NCI-H146 (cell line): ENCODE results near the gene TMX4.
"Not testable (repeated sequence)": the region's sequence is repeated elsewhere in the genome, so short reads cannot be mapped to it uniquely, and the experiment has no call there.

ENCODE experiments used
- DNase-seq: peaks from one replicate; lab custom pipeline; 2025; lab: John Stamatoyannopoulos, UW

The TMX4 gene

DNA sequence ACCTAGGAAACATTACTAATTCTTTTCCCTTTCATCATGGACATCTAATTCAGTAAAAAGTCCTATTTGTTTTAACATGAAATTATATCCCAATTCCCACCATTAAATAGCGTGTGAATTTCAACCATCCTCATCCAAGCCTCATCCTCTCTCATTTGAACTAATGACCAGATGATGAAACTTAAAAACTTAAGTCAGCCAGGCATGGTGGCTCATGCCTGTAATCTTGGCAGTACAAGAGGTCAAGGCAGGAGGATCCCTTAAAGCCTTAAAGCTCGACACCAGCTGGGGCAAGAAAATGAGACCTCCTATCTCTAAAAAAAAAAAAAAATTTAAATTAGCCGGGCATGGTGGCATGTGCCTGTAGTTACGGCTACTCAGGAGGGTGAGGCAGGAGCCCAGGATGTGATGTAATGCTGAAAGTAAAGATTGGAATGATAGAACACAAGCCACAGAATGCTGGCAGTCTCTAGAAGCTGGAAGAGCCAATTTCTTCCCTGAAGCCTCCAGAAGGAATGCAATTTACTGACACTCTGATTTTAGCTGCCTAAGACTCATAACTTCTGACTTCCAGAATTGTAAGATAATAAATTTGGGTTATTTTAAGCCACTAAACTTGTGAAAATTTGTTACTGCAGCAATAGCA is 52.2 kb downstream of the TMX4 start:
- no peak for DNase-seq

GRCh38 chr20:7966176-7966575 is 53.4 kb downstream of the TMX4 start:
- no peak for DNase-seq

DNA sequence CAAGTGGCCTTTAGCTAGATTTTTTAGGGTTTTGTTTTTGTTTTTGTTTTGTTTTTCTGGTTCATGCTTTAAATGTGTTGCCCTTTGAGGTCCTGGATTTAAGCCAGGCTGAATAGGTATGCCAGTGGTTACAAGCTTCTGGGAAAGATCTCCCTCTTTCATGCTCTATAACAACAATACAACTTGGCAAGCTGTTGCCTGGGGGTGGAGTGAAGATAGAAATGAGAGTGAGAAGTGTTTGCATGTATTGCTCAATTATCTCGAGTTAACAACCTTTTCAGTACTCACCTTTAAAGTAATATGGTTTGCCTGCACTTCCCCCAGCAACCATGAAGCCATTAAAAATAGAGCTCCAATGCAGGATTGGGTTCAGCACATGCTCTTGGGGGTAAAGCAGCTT is 60.1 kb downstream of the TMX4 start:
- DNase-seq: no peak

GRCh38 chr20:7956561-7956960 is 63.0 kb downstream of the TMX4 start:
- DNase-seq: not testable (repeated sequence)

GRCh38 chr20:7950387-7950786 is 69.2 kb downstream of the TMX4 start:
- DNase-seq: no peak

- DNase-seq: no peak
These were observed 75.7 kb downstream of the TMX4 start for GRCh38 chr20:7943891-7944290.

DNA sequence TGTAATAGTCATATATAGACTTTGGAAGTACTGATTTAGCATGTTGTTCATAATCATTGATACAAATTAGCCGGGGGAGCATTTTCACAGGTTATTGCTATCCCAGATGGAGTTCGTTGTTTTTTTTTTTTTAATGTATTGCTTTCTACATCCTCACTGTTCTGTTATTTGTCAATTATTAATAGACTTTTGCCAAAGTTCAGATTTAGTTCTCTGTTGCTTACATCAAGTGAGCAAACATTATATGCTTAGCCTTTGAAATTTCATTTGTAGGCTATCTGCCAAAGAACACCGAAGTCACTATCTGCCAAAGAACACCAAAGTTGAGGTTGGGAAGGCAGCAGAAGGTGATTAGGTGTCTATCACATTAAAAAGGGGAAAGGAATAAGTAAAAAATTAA is 79.2 kb downstream of the TMX4 start, which contains the start of gene HAO1:
HAO1 (minus strand) TSS at position 118 of the 400 bp plus-strand sequence; CDS start at position 82, 36 bp downstream.
- no peak for DNase-seq

DNA sequence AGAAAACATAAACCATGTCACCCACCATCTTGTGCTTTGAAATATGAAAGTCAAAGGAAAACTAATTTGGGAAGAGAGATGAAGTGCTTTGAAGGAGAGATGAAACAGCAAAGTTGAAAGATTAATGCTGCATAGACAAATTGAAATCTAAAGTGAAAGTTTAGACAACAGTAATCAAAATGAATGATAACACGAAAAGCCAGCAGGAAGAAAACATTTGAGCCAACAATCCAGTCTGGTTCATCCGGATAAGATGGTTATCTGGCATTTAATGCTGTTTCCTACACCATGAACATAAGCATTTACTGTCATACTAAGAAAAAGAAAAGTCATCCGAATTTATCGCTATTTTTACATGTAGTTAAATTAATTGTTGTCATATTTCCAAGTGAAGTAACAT is 79.9 kb downstream of the TMX4 start:
- DNase-seq: no peak

- DNase-seq: no peak
These were observed 81.5 kb downstream of the TMX4 start for GRCh38 chr20:7938058-7938457.

GRCh38 chr20:7937328-7937727 is 82.2 kb downstream of the TMX4 start:
- no peak for DNase-seq

DNA sequence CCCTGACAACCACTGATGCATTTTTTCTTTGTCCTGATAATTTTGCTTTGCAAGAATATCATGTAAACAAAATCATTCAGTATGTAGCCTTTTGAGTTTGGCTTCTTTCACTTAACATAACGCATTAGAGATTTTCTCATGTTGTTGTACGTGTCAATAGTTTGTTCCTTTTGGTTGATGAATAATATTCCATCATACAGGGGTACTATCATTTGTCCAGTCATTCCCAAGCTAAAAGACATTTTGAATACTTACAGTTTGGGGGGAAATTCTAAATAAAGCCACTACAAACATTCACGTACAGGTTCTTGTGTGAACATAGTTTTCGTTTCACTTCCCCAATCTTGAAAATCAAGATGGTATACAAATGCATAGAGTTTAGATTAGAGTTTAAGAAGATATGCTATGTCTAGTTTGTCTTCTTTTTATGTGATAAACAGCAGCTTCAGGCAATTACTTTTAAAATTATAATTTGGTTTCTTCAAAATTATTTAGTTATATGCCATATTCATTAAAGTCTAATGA is 84.5 kb downstream of the TMX4 start:
- no peak for DNase-seq

DNA sequence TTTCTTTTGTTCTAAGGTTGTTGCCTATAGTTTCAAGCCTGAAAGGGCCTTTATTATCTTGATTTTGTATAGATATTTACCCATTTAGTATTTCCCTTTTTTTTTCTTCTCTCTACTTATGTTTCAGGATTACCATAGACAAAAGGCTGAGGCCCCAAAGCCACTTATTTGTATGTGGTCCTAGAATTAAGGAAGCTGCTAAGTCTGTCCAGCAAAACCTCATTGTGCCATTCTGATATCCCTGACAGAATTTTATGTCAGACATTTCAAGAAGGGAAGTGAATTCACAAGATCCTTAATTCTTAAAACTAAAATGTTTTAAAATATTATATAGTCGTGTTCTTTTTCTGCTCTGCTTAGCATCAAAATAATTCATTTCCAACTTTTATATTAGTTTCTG is 86.2 kb downstream of the TMX4 start:
- no peak for DNase-seq

DNA sequence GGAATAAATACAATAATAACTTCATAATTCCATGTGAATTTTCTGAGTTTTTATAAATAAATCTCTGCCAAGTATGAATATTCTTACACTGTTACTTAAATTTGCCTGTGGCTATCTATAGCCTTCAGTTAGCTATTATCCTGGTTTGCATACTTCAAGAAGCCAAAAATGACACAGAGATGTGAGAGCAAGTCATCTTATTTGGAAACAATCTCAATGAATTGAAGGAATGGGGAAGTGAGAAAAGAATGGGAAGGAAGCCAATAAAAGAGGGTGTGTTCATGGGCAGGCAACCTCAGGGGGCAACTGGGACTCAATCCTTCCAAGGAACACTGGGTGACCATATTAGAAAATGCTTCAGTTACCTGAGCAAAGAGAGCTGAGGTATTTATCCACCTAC is 89.2 kb downstream of the TMX4 start:
- DNase-seq: no peak
